Thyroid gland (tissue), 4 donors: ENCODE measurements around the gene PLPP3.

Experiments
- CTCF ChIP-seq, 6 experiments: fragments of 200-600 bp in 3 of 6; fragments of 450-650 bp in 3 of 6; sonication (generic) in 3 of 6; IDR thresholded peaks; one replicate each; pipeline ENCODE4 v1.5.1; 2016 to 2019; ENCODE audit warnings: antibody characterized with exemption in 6 of 6, mild to moderate bottlenecking in 2 of 6, inconsistent platforms in 1 of 6, moderate library complexity in 1 of 6
- POLR2A ChIP-seq, 2 donors: fragments of 450-650 bp; IDR thresholded peaks; one replicate each; pipeline ENCODE4 v1.6.1; 2017; ENCODE audit warnings: antibody characterized with exemption in 2 of 2, mild to moderate bottlenecking in 2 of 2, moderate library complexity in 1 of 2

DNA sequence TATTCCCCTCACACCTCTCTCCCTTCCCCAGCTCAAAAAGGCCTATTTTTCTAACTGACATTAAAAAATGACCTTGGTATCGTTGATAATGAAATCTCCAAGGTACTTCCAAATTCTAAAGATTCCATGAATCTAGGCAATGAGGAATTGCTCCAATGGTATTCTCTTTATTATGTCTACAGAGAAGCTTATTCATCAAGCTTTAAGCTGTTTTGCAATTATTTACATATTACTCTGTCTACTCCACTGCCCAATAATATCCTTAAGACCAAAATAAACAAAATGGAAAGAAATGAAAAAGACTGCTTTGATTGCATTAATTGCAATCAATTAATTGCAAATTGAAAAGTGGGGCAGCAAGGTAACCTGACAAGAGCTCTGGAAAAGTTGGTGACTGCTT is 7.9 kb downstream of the PLPP3 start:
- TF ChIP-seq CTCF (IDR thresholded peaks at IDR 0.05) (no peak), POLR2A (IDR thresholded peaks at IDR 0.05) (no peak)
